Endothelial cell of umbilical vein (primary cell): ENCODE results near the gene NSMCE1.

Source experiments
- EZH2 ChIP-seq: IDR thresholded peaks from 2 replicates; pipeline ENCODE4 v1.6.1; 2012; ENCODE audit warnings: borderline replicate concordance, low read depth, mild to moderate bottlenecking, moderate library complexity, low read length, inconsistent platforms; ENCODE audit not compliant: severe bottlenecking
- FOS ChIP-seq: IDR thresholded peaks from 2 replicates; pipeline ENCODE4 v1.6.1; 2011; ENCODE audit warnings: mild to moderate bottlenecking, low read length, moderate library complexity, borderline replicate concordance; ENCODE audit not compliant: insufficient read depth
- JUN ChIP-seq: IDR thresholded peaks from 2 replicates; pipeline ENCODE4 v1.6.1; 2011; ENCODE audit warnings: borderline replicate concordance, low read depth; ENCODE audit not compliant: insufficient read length, insufficient read depth
- MYC ChIP-seq: IDR thresholded peaks from one replicate; pipeline ENCODE4 v1.6.1; 2011; ENCODE audit warnings: mild to moderate bottlenecking, low read depth, low read length
- POLR2A ChIP-seq: IDR thresholded peaks from 2 replicates; pipeline ENCODE4 v1.6.1; 2012; ENCODE audit warnings: low read depth, mild to moderate bottlenecking, control low read depth, low read length
- POLR2AphosphoS5 ChIP-seq: IDR thresholded peaks from 2 replicates; pipeline ENCODE4 v1.6.1; 2012; ENCODE audit warnings: low read depth, mild to moderate bottlenecking, control low read depth, low read length, moderate library complexity; ENCODE audit not compliant: insufficient read depth
- TF ChIP-seq, protein P1 (sequence below), 2 donors: IDR thresholded peaks; 1 replicate in 1 of 2; 2 replicates in 1 of 2; pipeline ENCODE4 v1.5.1; 2011; ENCODE audit warnings: low read length in 2 of 2, mild to moderate bottlenecking in 2 of 2, moderate library complexity in 2 of 2, control low read depth in 1 of 2, inconsistent platforms in 1 of 2, low read depth in 1 of 2; ENCODE audit not compliant: insufficient read depth in 1 of 2; ENCODE audit errors: extremely low read depth in 1 of 2
- TF ChIP-seq, protein P2 (sequence below): IDR thresholded peaks from 2 replicates; pipeline ENCODE4 v1.6.1; 2011; ENCODE audit not compliant: insufficient read depth, insufficient read length

DNA sequence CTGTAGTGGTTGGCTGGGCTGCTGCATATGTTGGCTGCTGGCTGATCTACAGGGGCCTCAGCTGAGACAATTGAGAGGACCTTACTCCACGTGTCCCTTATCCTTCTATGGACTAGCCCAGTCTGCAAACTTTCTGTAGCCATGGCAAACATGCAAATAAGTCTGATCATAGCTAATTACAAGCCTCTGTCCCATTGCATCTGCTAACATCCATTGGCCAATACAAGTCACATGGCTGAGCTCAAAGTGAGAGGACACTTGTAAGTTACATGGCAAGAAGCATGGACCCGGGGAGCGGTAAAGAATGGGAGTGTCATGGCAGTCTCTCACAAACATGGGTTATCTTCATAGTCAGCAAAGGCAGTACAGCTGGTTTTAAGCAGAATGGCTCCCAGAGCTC lies 33.6 kb upstream of the NSMCE1 start:
- TF ChIP-seq POLR2A (no peak), EZH2 (no peak), MYC (no peak), POLR2AphosphoS5 (no peak), FOS (no peak), JUN (no peak)
- TF ChIP-seq, protein P1, sequence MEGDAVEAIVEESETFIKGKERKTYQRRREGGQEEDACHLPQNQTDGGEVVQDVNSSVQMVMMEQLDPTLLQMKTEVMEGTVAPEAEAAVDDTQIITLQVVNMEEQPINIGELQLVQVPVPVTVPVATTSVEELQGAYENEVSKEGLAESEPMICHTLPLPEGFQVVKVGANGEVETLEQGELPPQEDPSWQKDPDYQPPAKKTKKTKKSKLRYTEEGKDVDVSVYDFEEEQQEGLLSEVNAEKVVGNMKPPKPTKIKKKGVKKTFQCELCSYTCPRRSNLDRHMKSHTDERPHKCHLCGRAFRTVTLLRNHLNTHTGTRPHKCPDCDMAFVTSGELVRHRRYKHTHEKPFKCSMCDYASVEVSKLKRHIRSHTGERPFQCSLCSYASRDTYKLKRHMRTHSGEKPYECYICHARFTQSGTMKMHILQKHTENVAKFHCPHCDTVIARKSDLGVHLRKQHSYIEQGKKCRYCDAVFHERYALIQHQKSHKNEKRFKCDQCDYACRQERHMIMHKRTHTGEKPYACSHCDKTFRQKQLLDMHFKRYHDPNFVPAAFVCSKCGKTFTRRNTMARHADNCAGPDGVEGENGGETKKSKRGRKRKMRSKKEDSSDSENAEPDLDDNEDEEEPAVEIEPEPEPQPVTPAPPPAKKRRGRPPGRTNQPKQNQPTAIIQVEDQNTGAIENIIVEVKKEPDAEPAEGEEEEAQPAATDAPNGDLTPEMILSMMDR (IDR thresholded peaks at IDR 0.05; ENCODE audit: extremely low read depth in 1 of 2, insufficient read depth in 1 of 2, low read depth in 1 of 2, low read length in 2 of 2): no peak
- TF ChIP-seq, protein P2, sequence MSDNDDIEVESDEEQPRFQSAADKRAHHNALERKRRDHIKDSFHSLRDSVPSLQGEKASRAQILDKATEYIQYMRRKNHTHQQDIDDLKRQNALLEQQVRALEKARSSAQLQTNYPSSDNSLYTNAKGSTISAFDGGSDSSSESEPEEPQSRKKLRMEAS: no peak
